CD4-positive, alpha-beta T cell (primary cell): ENCODE measurements around the gene MAIP1. TPM values are rescaled to one million over a fixed set of nuclear protein-coding genes. Genes with fewer than 3 reads are reported as not detected.

ENCODE experiments used
- ATAC-seq: fragments of 200-7000 bp; cut with Tn5 transposase; one replicate; pipeline ENCODE4 v1.10.0; 2022; ENCODE audit warnings: mild to moderate bottlenecking; ENCODE audit not compliant: poor library complexity
- CTCF ChIA-PET: fragments of 350-600 bp; sonication (Branson Sonifier 250); formaldehyde crosslinking; loops from one replicate; lab custom pipeline; 2021; ENCODE audit warnings: antibody characterized with exemption, inconsistent platforms; lab: Charles Lee
- POLR2A ChIA-PET: fragments of 350-600 bp; sonication (Branson Sonifier 250); formaldehyde crosslinking; loops from one replicate; lab custom pipeline; 2021; ENCODE audit warnings: antibody characterized with exemption, inconsistent platforms; lab: Charles Lee
- DNase-seq, 14 experiments: peaks; one replicate each; pipeline ENCODE4 v3.0.0-alpha.2; 2013 to 2020; ENCODE audit warnings: mixed read lengths in 2 of 14
- H3K27ac ChIP-seq, 2 donors: one replicate each; pipeline versions ENCODE4 v1.5.1 to v1.7.0; 2013; ENCODE audit warnings: low read length in 2 of 2, low read depth in 1 of 2, mild to moderate bottlenecking in 1 of 2
- H3K27me3 ChIP-seq, 2 experiments: 1 replicate in 1 of 2; 2 replicates in 1 of 2; pipeline versions ENCODE4 v1.6.1 to v1.7.0; 2013; ENCODE audit warnings: low read length in 2 of 2, control low read depth in 1 of 2, mild to moderate bottlenecking in 1 of 2, moderate library complexity in 1 of 2; ENCODE audit not compliant: insufficient read depth in 2 of 2, control insufficient read depth in 1 of 2
- H3K36me3 ChIP-seq: one replicate; pipeline ENCODE4 v1.6.1; 2013; ENCODE audit warnings: low read length, control low read depth; ENCODE audit not compliant: insufficient read depth
- H3K4me1 ChIP-seq: one replicate; pipeline ENCODE4 v1.6.1; 2013; ENCODE audit warnings: low read length, control low read depth; ENCODE audit not compliant: insufficient read depth
- H3K4me3 ChIP-seq: one replicate; pipeline ENCODE4 v1.5.1; 2013; ENCODE audit warnings: mild to moderate bottlenecking, low read length, moderate library complexity
- H3K9me3 ChIP-seq, 2 experiments: 1 replicate in 1 of 2; 2 replicates in 1 of 2; pipeline versions ENCODE4 v1.6.1 to v1.7.0; 2013; ENCODE audit warnings: low read length in 2 of 2, mild to moderate bottlenecking in 2 of 2, control low read depth in 1 of 2, moderate library complexity in 1 of 2; ENCODE audit not compliant: control insufficient read depth in 1 of 2, insufficient read depth in 1 of 2
- H3K27ac Mint-ChIP-seq: one replicate; pipeline ENCODE4 v1.8.0; 2020; ENCODE audit warnings: mixed read lengths
- H3K27me3 Mint-ChIP-seq: one replicate; pipeline ENCODE4 v1.8.0; 2021; ENCODE audit warnings: mixed read lengths
- H3K36me3 Mint-ChIP-seq: one replicate; pipeline ENCODE4 v1.8.0; 2021; ENCODE audit warnings: low read depth, mixed read lengths
- H3K4me1 Mint-ChIP-seq: one replicate; pipeline ENCODE4 v1.8.0; 2021; ENCODE audit warnings: low read depth, mixed read lengths
- H3K4me3 Mint-ChIP-seq: one replicate; pipeline ENCODE4 v1.8.0; 2020; ENCODE audit warnings: mild to moderate bottlenecking, mixed read lengths
- H3K9me3 Mint-ChIP-seq: one replicate; pipeline ENCODE4 v1.8.0; 2020; ENCODE audit warnings: mixed read lengths
- intact Hi-C, 2 experiments: fragments of 100-400 bp; cut with DNase I in 1 of 2; cut with micrococcal nuclease in 1 of 2; formaldehyde crosslinking; loops; one replicate each; pipeline versions ENCODE4 v1.15.1 to v1.9.0; 2023 to 2025; cut with DNase I, micrococcal nuclease
- total RNA-seq, 174 experiments: library from RNA in 2 of 174; stranded (reverse) in 2 of 174; gene quantifications; one replicate each; pipeline ENCODE4 v1.2.3 and lab custom pipeline; 2021 to 2026
- TF ChIP-seq, protein P1 (sequence below): fragments of 200-600 bp; IDR thresholded peaks from one replicate; pipeline ENCODE4 v1.8.0; 2022; ENCODE audit warnings: antibody characterized with exemption, mild to moderate bottlenecking

MAIP1 gene
- total RNA-seq, 2 experiments from 2014 or later = 34.6 to 35.8 TPM

DNA sequence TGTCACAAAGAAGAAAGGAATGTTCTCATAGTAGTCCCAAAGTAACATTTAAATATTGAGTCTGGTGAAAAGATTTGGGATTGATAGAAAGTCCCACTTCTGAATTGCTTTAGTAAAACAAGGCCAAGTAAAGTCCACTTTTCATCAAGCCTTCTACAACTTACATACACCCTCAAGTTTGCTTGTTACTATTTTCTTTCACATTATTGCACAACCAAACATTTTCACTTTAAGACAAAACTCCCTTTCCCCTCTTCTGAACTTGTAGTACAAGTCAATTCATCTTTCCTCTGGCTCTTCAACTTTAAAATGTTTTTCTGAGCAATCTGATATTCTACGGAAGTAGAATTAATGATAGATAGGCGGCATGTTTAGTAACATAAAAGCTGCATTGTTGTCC, 11.0 kb downstream of the MAIP1 start:
- Mint-ChIP-seq H3K4me1 (no peaks in the 10 kb centered on the region), H3K27ac (no peak overlapping the region), H3K36me3 (peaks cover 59% of the 10 kb centered on the region), H3K27me3 (no peaks in the 10 kb centered on the region), H3K9me3 (no peaks in the 10 kb centered on the region), H3K4me3 (no peak overlapping the region)
- intact Hi-C loops = no loop called here
- ChIA-PET CTCF (interaction anchor here (0.6 kb wide), 1 partner anchor 1195 kb away, joined by 3 read pairs; no protein-coding TSS in a partner anchor), POLR2A (no interaction called here)
- Histone ChIP-seq H3K27ac (no peak overlapping the region), H3K4me1 (no peaks in the 10 kb centered on the region), H3K27me3 (no peaks in the 10 kb centered on the region), H3K9me3 (no peaks in the 10 kb centered on the region), H3K36me3 (peaks cover 43% of the 10 kb centered on the region), H3K4me3 (no peak overlapping the region)
- ATAC-seq (no peak), DNase-seq (no peak)
- TF ChIP-seq, protein P1, sequence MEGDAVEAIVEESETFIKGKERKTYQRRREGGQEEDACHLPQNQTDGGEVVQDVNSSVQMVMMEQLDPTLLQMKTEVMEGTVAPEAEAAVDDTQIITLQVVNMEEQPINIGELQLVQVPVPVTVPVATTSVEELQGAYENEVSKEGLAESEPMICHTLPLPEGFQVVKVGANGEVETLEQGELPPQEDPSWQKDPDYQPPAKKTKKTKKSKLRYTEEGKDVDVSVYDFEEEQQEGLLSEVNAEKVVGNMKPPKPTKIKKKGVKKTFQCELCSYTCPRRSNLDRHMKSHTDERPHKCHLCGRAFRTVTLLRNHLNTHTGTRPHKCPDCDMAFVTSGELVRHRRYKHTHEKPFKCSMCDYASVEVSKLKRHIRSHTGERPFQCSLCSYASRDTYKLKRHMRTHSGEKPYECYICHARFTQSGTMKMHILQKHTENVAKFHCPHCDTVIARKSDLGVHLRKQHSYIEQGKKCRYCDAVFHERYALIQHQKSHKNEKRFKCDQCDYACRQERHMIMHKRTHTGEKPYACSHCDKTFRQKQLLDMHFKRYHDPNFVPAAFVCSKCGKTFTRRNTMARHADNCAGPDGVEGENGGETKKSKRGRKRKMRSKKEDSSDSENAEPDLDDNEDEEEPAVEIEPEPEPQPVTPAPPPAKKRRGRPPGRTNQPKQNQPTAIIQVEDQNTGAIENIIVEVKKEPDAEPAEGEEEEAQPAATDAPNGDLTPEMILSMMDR = no peak

DNA sequence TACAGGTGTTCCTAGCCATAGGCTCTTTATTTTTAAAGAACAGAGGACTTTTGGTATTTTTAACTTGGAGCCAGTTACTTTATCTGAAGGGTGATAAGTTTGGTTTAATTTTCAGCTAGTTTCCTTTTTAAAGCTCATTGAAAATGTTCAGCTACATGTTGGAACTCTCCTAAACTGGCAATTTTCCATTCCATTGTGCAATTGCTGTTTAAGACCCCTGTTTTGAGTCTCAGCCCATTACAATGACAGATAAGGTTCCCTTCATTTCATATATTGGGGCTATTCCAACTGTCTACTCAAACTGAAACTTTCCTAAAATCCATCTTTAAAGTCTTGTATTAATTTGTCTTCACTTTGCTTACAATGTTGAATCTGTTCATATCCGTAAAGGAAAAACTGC, 11.6 kb downstream of the MAIP1 start:
- H3K4me1 ChIP-seq = no peaks in the 10 kb centered on the region
- no peaks in the 10 kb centered on the region for H3K9me3 ChIP-seq
- POLR2A ChIA-PET = no interaction called here
- no peaks in the 10 kb centered on the region for H3K27me3 Mint-ChIP-seq
- H3K36me3 ChIP-seq = peaks cover 38% of the 10 kb centered on the region
- CTCF ChIA-PET = interaction anchor here (0.6 kb wide), 2 partner anchors 1195 to 1698 kb away, joined by 3 read pairs; no protein-coding TSS in a partner anchor
- DNase-seq (no peak), ATAC-seq (no peak)
- H3K27ac ChIP-seq = no peak overlapping the region
- H3K27me3 ChIP-seq = no peaks in the 10 kb centered on the region
- TF ChIP-seq, protein P1 = no peak
- H3K4me3 ChIP-seq = no peak overlapping the region
- H3K9me3 Mint-ChIP-seq = no peaks in the 10 kb centered on the region
- H3K27ac Mint-ChIP-seq = no peak overlapping the region
- intact Hi-C loops = no loop called here
- peaks cover 53% of the 10 kb centered on the region for H3K36me3 Mint-ChIP-seq
- no peaks in the 10 kb centered on the region for H3K4me1 Mint-ChIP-seq
- no peak overlapping the region for H3K4me3 Mint-ChIP-seq

DNA sequence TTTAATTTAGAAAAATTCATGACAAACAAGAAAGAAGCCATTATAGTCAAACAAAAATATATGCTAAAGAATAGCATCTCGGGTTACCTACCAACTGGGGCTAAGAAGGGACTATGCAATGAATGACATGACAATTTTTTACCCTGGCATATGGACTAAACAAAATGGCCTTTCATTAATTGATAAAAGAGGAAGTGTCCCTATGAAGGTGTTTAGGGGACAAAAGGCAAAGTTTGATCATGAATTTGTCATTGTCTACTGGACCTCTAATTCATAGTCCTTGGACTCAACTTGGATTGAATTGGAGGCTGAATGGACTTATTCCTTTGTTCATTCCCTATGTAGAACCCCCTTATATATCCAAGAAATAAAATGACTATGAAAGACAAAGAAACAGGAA, 12.7 kb downstream of the MAIP1 start:
- Histone ChIP-seq H3K4me3 (no peak overlapping the region), H3K9me3 (no peaks in the 10 kb centered on the region), H3K27ac (no peak overlapping the region), H3K4me1 (no peaks in the 10 kb centered on the region), H3K36me3 (peaks cover 31% of the 10 kb centered on the region), H3K27me3 (no peaks in the 10 kb centered on the region)
- DNase-seq (no peak), ATAC-seq (no peak)
- Mint-ChIP-seq H3K27ac (no peak overlapping the region), H3K9me3 (no peaks in the 10 kb centered on the region), H3K4me3 (no peak overlapping the region), H3K36me3 (peaks cover 49% of the 10 kb centered on the region), H3K27me3 (no peaks in the 10 kb centered on the region), H3K4me1 (no peaks in the 10 kb centered on the region)
- CTCF ChIA-PET = no interaction called here
- TF ChIP-seq, protein P1 = no peak
- POLR2A ChIA-PET = no interaction called here
- intact Hi-C loops = no loop called here
